ENCODE data around the gene CENPU.

The CENPU gene

DNA sequence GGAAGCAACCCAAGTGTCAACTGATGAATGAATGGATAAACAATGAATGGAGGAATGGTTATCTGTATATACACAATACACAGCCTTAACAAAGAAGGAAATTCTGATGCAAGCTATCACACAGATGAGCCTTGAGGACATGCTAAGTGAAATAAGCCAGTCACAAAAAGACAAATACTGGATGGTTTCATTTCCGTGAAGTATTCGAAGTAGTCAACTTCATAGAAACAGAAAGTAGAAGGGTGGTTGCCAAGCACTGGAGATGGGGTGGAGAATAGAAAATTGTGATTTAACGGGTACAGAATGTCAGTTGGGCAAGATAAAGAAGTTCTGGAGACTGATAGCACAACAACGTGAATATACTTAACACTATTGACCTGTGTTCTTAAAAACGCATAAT is 28.2 kb downstream of the CENPU start:
- no peak for DNase-seq

DNA sequence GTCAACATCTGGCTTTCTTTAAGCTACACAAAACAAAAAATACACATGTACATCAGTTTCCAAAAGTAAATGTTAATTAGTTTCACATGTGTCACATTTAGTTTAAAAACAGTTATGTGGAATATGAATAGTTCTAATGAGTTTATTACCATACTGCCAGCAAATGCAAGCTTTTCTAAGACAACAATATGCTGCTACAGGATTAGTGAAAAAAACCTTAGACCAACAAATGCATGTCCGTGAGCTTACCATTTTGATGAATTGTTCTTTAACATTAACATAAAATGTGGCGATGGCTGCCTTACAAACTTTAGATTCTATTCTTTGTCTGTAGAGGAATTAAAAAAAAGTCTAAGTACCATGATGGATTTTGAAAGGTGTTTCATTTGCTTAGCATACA is 31.8 kb downstream of the CENPU start:
- DNase-seq: no peak

DNA sequence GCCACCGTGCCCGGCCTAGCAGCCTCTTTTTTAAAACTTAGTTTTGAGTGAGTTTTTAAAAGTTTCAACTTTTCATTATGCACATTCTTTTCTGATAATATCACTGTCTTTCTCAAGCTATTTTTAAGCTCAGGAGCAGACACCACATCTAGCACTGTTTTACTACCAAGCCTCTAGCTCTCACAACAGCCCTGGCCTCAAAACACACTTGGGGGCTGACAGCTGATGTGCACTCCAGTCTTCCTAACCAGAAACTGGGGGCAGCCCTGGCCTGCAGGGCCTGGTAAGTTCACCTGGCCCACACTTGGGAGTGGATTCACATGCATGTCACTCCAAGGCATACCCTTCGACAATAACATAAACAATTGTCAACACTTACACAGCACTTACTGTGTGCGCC is 34.0 kb downstream of the CENPU start:
- no peak for DNase-seq

DNA sequence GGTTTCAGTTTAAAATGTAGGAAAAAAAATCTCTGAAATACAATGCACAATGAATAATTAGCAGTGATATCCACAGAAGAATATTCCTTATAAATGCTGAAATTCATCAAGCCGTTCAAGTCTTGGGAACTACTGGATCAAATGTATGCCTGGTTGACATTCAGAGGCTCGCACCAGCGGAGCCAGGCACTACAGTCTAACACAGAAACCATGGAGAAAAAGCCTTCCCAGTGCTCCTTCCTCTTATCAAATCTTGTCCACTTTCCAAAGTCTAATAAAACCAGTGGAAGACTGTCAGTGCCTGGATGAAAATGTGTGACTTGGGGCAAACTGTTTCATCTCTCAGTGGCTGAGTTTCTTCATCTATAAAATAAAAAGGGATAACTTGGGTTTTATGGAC is 35.9 kb downstream of the CENPU start:
- no peak for DNase-seq

DNA sequence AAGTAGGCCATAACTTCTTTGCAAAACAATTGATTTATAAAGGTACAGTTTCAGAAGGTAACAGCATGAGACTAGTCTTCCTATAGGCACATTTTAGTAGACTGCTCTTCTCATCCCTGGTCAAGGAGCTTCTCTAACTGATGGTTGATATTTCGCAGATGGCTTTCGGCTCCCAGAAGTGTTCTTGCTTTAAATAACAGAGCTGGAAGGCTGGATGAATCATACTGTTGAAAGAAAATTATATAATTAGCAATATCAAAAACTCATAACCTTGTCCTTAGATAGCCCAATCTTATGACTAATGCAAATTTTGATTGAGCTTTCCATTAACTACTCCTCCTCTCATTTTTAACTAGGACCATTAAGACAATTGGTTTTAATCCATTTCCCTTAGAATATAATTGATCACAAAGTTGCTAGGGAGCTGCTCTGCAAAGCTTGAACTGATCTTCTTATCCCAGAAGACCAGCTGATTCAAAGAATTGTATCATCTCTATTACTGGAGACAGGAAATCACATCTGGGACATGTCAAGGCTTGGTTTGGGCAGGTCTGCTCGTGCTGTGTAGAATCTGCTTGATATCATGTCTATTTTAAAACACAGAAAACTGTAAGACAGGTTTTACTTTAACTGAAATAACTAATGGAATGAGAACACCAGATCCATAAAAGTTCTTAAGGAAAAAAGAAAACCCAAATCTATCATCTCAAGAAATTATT is 38.6 kb downstream of the CENPU start:
- DNase-seq: no peak

DNA sequence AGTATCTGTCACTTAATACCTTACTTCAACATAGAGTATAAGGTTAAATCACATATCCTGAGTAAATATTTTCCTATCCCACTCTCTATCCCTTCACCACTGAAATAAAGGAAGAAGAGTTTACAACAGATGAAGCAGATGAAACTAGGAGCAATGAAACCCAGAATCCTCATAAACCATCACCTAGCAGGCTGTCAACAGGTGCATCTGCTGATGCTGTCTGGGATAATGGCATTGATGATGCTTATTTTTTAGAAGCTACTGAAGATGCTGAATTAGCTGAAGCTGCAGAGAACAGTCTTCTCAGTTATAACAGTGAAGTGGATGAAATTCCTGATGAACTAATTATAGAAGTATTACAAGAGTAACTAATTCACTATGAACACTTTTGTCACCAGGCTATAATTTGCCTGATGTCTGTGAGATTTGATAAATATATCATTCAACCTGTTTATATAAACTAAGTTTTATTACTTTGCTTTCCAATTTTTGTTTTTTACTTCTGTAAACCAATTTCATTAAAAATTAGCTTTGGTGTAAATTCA is 39.4 kb downstream of the CENPU start:
- no peak for DNase-seq

DNA sequence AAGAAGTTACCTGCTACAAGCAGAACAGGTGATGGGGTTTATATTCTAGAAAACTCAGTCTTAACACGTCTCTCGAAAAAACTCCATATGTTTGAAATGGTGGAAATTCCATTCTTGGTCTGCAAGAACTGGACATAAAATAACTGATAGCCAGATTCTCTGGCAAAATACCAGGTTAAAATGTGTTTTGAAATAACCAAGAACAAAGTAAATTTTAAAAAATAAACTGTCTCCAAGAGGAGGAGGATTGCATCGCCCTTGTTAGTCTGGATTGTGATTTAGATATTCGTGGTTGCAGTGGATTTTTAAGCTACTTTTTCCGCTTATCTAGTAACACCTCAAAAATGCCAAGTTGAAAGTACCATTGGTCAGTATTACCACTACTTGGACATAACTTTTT is 40.8 kb downstream of the CENPU start:
- no peak for DNase-seq

DNA sequence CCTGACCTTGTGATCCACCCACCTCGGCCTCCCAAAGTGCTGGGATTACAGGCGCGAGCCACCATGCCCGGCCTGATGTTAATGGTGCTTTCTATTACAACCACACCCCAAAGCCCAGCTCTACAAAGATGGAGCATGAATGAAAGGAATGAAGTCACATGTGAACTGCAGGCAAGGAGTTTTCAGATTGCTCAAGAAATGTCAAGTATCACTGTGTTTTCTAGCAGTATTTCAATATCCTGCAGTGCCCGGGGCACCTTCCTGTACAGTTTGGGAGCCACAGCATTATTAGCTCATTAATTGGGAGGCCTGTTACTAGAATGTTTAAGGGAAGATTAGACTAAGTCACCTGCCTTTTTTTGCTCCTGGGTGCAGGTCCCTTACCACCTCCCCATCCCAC is 44.2 kb downstream of the CENPU start:
- no peak for DNase-seq

DNA sequence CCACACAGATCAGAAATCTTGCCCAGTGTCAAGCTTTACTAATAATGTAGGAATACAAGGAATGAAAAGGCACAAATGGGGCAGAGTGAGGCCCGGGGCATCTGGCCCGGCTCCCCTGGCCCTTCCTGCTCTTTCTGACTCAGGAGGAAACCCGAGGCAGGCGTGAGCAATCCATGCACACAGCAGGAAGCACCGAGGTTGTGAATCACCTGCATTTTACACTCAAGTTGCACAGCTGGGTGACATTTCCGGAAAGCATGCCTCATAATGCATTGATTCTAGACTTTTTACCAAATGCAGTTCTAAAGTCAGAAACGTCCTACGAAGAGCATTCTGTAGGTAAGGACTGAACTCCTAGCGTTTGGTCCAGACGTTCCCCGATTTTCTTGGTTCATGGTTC is 45.4 kb downstream of the CENPU start:
- no peak for DNase-seq

DNA sequence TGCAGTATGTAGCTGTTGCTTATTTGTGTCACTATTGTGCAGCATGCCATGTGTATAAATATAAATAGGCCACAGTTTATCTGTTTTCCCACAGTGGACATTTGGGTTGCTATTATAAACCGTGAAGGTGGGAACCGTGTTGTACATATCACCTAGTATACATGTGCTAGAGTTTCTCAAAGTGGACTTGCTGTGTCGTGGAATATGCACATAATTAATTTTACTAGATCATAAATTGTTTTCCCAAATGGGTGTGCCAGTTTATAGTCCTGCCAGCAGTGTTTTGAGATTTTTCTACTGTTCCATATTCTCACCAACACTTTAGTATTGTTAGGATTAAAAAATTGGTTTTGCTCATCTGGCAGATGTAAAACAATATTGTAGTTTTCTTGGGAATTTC is 45.9 kb downstream of the CENPU start:
- no peak for DNase-seq

DNA sequence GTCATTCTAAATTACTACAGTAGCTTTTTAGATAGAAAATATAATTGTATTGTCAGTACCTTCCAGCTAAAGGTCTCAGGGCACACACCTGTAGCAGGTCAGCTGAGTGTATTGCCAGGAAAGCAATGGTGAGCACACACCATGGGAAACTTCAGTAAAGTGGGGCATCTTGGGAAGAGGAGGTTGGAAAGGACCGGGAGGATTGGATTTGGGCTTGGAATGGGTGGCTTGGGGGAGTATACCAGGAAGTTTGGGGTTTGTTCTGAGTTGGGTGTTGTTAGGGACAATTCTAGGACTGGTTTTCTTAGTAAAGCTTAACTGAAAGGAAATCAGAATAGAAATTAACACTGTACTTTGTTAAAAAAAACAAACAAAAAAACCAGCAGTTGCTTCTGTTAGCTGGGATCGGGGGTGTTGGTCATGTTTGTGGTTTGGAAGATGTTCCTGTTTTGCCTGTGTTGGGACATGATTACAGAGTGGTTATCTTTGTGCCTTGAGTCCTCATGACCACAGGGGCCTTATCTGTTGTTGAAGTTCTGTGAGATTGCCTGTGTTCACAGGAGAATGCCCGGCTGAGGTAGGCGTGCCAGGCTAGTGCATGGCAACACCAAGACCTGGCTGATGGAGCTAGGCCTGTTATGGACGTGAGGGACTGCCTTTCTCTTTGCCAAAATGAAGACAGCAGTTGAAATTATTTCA is 49.3 kb downstream of the CENPU start:
- no peak for DNase-seq

DNA sequence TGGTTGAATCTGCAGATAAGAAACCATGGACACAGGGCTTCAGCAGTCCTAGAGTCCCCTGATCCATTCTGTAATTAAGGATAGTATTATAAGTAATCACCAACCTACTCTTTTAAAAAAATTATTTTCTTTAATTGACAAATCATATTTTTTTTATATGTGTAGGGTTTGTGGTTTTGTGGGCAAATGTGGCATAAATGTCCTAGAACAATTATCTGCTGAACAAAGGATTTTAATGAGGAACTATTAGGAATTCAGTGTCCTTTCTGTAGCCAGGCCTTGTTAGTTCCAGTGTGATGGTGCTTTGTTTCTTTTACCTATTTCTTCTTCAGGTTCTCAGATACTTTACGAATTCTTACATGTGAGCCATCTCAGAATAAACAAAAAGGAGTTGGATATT is 52.0 kb downstream of the CENPU start:
- DNase-seq: no peak

DNA sequence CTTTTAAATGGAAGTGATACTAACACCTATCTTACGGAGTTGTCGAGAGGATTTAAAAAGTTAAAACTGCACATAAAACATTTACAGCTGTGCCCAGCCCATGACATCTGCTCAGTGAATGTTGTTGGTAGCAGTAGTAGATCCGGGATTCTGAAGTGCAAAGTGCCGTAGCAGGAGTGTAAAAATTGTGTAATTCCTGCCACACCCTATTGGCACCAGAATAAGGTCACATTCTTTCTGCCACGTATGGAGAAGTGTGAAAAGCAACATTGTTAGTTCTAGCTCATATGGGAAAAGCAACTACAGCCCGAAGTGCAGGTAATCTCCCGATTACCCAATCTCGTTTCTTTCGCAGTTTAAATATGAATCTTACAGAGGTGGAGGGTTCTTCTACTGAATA is 53.2 kb downstream of the CENPU start:
- DNase-seq: no peak

DNA sequence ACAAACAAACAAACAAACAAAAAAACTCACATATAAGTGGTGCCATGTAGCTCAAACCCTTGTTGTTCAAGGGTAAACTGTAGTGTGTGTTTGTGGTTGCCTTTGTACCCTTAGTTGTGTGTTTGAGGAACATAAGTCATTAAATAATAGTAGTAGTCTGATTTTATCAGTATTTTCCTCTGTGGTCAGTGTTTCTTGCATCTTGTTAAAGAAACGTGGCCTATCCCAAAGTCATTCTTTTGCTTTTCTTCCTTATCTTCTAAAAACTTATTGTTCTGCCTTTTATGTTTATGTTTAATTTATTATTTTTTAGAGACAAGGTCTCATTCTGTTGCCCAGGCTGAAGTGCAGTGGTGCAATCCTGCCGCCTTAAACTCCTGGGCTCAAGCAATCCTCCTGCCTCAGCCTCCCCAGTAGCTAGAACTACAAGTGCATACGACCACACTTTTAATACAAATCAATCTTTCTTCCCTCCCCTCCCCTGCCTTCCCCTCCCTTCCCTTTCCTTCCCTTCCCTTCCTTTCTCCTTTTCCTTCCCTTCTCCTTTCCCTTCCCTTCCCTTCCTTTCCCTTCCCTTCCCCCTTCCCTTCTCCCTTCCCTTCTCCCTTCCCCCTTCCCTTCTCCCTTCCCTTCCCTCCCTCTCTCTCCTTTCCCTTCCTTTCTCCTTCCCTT is 57.9 kb downstream of the CENPU start:
- DNase-seq: no peak

DNA sequence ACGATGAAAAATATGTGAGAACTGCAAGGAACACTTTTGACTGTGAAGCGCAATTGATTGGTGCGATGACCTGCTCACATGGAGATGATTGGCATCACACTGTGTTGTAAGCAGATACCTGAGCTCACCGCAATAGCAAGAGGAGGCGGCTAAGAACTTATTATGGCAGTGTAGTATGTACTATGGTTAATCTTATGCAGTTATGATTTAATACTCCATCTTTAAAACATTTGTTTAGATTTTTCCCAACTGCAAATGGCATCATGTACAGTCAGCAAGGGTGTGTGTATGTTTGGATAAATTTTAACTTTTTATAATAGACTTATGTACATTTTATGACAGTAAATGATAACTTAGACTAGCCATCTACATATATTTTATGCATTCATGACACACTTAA is 58.9 kb downstream of the CENPU start:
- DNase-seq: no peak

DNA sequence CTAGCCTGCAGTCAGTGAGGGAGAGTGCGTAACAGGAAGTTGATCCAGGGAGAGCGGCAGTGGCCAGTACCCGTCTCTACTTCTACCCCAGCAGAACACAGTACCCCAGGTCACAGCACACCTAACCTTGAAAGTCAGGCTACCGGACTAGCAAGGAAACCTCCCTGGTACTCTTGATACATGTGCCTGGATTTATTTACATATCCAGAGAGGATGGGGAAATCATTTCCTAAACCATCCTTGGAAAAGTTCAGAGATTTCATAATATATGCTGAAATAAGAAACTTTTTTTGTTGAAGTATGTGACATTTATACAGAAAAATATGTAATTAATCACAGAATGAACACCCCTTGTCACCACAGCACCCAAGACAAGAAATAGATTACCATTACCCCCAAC is 59.9 kb downstream of the CENPU start:
- no peak for DNase-seq

DNA sequence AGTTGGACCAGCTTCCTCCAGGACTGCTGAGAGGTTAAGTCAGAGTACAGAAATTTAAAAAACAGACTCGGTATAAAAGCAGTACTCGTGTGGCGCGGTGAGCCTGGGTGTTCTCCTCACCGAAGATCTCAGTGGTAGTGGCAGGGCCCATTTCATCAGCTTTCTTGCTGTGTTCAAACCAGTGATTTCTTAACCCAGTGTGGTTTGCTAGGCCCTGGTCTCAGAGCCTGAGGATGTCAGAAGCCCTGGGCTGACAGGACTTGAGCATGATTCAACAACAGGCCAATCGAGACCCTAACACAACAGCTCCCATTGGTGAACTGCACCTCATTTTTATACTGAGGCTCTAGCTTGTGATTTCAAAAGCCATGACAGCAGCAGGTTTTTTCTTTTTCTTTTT is 61.2 kb downstream of the CENPU start:
- DNase-seq: no peak

DNA sequence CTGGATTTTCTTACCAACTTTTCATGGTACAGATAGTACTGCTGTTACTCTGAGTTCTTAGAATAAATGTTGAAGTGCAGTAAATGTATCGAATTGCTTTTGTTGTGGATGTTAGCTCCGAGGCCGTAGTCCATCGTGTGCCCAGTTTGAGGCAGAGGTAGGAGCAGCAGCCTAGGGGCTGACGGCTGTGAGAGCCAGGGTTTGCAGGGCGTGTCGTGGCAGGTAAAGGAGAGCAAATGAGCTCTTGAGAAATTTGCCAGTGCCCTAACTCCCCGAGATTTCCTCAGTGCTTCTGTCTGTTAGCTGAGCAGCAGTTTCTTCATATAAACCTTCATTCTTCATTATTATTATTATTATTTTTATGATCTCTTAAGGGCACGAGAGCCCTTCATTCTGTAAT is 62.8 kb downstream of the CENPU start:
- no peak for DNase-seq

DNA sequence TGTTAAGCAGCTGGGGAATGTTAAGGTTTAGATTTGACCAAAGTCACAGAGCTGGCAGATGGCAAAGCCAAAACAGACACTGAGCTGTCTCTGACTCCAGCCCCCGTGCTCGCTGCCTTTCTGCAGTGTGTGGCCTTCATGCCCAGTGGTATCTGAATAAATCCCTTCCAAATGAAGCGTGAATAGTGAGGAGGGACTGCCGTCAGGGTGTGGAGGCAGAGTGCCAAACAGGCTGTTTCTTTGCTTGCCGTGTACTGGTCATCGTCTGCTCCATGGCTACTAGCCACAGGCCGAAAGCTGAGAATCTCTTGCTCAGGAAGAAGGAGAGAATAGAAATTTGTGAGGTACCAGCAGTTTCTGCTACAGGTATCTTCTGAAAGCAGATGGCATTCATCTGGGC is 64.6 kb downstream of the CENPU start:
- DNase-seq: no peak

DNA sequence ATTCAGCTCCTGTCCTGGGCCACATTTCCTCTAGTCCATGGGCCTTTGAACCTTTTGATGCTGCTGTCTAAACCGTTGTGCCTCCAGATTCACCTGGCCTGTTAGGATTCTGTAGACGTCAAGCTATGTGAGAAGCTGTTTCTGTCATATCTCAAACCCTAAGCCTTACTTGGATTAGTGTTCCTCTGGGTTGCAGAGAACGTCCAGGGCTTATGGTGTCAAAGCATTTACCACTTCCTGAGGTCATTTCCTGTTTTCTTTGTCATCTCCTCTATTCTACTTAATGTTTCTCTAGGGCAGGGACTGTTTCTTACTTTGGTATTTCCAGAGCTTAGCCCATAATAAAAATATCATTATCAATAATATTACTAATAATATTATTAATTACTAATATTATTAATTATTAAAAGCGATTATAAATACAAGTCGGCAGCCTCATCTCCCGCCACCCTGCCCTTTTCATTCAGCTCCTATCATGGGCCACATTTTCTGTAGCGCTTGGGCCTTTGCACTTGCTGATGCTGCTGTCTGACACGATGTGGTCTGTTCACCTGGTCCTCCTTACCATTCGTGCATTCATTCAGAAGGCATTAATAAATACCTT is 65.3 kb downstream of the CENPU start:
- DNase-seq: no peak

DNA sequence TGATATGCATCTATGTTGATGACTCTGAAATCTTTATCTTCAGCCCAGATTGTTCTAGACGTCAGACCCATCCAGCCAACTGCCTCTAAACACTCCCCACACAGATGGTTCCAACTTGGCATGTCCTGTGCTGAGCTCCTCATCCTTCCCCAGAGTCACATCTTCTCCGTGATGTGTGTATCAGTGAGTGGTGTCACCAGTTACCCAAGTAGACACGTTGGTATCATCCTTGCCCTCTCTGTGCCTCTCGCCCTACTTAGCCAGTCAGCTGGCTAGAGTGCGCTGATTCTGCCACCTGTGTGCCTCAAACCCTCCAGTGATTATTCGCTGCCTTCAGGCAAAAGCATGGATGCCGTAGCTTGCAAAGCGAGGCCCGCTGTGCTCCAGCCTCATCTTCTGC is 65.8 kb downstream of the CENPU start:
- no peak for DNase-seq

DNA sequence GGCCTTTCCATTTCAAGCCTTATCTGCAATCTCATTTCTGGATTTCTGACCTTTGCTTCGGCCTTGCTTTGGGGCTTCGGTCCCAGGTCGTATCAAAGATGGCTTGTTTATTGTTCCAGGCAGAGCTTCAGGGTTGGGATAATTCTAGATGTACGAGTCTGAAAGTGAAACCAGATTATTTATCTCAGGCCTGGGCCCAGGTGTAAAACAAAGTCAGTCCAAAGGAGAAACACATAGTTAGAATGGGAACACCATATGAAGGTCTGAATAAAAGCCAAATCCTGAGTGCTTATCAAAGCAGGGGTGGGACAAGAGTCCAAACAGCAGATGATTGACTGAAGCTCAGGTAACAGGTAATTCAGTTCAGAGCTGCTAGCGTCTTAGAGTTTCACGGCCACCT is 67.2 kb downstream of the CENPU start:
- no peak for DNase-seq

DNA sequence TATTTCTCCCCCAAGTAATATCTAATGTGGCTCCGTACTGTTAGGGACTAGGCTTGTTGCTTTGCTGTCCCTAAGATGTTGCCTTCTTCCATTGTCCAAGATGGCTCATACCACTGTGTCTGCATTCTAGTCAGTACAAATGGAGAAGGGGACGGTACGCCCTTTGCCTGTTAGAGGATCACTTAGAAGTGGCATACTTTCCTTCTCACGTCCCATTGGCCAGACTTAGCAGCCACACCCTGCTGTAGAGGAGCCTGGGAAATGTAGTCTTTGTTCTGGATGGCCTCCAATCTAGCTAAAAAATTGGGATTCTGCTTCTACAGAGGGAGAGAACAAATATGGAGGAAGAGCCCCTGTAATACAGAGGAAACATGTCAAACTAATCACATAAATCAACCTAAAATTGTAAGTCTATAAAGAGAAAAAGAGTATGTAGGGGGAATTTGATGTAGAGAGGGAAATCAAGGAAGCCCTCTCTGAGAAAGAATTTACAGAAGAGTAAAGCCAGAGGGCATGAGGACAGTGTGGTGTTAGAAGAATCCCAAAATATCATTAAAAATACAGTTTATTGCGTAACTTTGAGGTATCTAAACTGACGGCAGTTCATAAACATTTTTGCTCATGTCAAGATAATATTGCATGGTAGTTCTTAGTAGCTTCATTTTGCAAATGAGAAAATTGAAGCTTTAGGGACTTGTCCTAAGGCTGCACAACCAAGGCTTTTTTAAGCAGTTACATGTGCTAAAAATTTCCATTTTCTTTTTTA is 69.3 kb downstream of the CENPU start:
- DNase-seq: no peak
